ENCODE results near the gene SNRPA. TPM values are rescaled to one million over a fixed set of nuclear protein-coding genes. Genes with fewer than 3 reads are reported as not detected.
A peak's percentile ranks its signal among the peaks of the same experiment; 100 is the strongest.

Gene SNRPA
- total and polyA plus RNA-seq, 2 of the 13 experiments (the other 11 are each of a cell fraction or from before 2014, with no cell fraction given), result 59.6 to 162 TPM

GRCh38 chr19:40759352-40759751, 8.3 kb downstream of the SNRPA start:
- Histone ChIP-seq H3K36me3 (replicated peaks in 1 of 2; ENCODE audit: control insufficient read depth in 1 of 2, insufficient read depth in 2 of 2, low read length in 2 of 2) (peaks cover 40 to 82% of the 10 kb centered on the region in 2 experiments), H3K4me2 (ENCODE audit: low read depth, low read length) (no peak overlapping the region), H3K9me3 (ENCODE audit: low read length) (no peaks in the 10 kb centered on the region), H3K79me2 (ENCODE audit: insufficient read depth, low read length) (peaks cover 36% of the 10 kb centered on the region), H3K27me3 (ENCODE audit: control insufficient read depth in 1 of 2, insufficient read depth in 2 of 2, low read length in 2 of 2) (no peaks in the 10 kb centered on the region), H3K4me1 (ENCODE audit: insufficient read depth, low read length) (peaks cover 30% of the 10 kb centered on the region), H3K27ac (ENCODE audit: extremely low read length, insufficient read depth, low read length) (no peak overlapping the region), H4K20me1 (ENCODE audit: insufficient read depth, low read length) (peaks cover 31% of the 10 kb centered on the region), H3K9ac (ENCODE audit: insufficient read depth, low read depth, low read length) (no peak overlapping the region), H3K4me3 (replicated peaks in 1 of 3; ENCODE audit: insufficient read depth in 1 of 3, low read depth in 2 of 3, low read length in 3 of 3) (no peak overlapping the region), H2AFZ (ENCODE audit: low read length) (no peak overlapping the region)
- ChIA-PET CTCF (ENCODE audit: low intra/inter-chr PET ratio, low total read pairs) (no interaction called here), POLR2A (interaction anchor here (1.7 kb wide), 1 partner anchor 39 kb away, joined by 4 read pairs; no protein-coding TSS in a partner anchor)
- TF ChIP-seq AGO2 (optimal IDR thresholded peaks at IDR 0.05; ENCODE audit: low read depth, low read length), result peak; percentile 54
- TF ChIP-seq SMAD3 (CRISPR knock-in tag; IDR thresholded peaks at IDR 0.05), result no peak
- TF ChIP-seq ZFP36L2 (CRISPR knock-in tag; IDR thresholded peaks at IDR 0.05), result no peak
- TF ChIP-seq ZNF746 (CRISPR knock-in tag; IDR thresholded peaks at IDR 0.05), result no peak
- TF ChIP-seq XRCC5 (optimal IDR thresholded peaks at IDR 0.05; ENCODE audit: low read length), result no peak
- no peak for TF ChIP-seq ISX (CRISPR knock-in tag; conservative IDR thresholded peaks at IDR 0.05)
- TF ChIP-seq ZNF710 (CRISPR knock-in tag; IDR thresholded peaks at IDR 0.05; ENCODE audit: borderline replicate concordance), result no peak
- no peak for TF ChIP-seq ZNF275 (CRISPR knock-in tag; IDR thresholded peaks at IDR 0.05; ENCODE audit: borderline replicate concordance)
- TF ChIP-seq DMTF1 (CRISPR knock-in tag; IDR thresholded peaks at IDR 0.05), result no peak
- no peak for TF ChIP-seq ZNF3 (CRISPR knock-in tag; IDR thresholded peaks at IDR 0.05)
- TF ChIP-seq TERF1 (CRISPR knock-in tag; IDR thresholded peaks at IDR 0.05), result no peak
- peak; percentile 47 for TF ChIP-seq RBFOX2 (IDR thresholded peaks at IDR 0.05; ENCODE audit: low read depth, low read length)
- FAIRE-seq (no peak), ATAC-seq (no peak), DNase-seq (ENCODE audit: low spot score) (no peak)
- intact Hi-C loops (cut with micrococcal nuclease; ENCODE audit: unreplicated experiment), result no loop called here
- BruUV-seq (replicated peaks), result no TSS peak
- 96% methylated on average over 10 of the region's 13 CpGs for WGBS (ENCODE audit: low lambda C conversion rate)
- in situ Hi-C loops (cut with HindIII; ENCODE audit: extremely low pct_ligation_motif_present, low pct_unique_long_range_greater_than_20kb), result no loop called here

All from HepG2 (cell line).